DMS 273 (cell line): ENCODE results near the gene SLC9B2.

Experiments used
- DNase-seq: peaks from one replicate; lab custom pipeline; 2025; ENCODE audit not compliant: unreplicated experiment; lab: John Stamatoyannopoulos, UW

SLC9B2 gene

DNA sequence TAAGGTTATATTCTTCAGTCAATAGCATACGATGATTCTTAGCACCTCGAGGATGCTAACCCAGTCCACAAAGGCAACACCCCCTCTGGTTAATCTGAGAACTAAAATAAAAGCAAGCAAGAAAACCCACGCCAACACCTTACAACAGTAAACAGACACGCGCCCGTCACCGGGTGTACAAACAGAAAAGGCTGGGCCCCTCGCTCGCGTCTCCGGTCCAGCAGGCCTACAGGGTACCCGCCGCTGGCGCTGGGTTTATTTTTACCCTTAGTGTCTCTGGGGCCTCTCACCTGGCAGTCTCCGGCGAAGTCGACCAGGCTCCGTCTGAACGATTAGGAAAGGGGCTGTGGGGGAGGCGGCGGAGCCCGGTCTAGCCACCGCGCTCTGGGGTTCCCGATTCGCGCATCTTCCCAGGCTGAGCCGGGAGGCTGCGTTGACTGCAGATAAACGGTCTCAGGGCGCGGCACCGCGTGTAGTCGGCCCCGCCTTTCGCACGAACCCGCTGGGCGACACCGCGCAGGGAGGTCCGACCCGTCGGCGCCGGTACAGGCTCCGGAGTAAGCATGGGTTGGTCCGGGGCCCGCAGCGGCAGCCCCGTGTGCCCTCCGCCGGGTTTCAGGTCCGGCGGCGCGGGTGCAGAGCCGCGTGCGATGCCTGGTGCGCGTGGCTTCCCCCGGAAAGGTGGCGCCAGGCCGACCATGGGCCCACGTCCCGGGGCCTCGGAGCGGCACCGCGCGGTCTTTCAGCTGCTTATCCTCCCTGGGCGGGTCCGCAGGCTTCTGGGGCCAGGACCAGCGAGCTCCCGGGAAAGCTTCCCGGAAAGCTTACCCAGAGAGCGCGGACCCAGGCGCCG lies 441 bp downstream of the SLC9B2 start:
- DNase-seq = peak; percentile 82

DNA sequence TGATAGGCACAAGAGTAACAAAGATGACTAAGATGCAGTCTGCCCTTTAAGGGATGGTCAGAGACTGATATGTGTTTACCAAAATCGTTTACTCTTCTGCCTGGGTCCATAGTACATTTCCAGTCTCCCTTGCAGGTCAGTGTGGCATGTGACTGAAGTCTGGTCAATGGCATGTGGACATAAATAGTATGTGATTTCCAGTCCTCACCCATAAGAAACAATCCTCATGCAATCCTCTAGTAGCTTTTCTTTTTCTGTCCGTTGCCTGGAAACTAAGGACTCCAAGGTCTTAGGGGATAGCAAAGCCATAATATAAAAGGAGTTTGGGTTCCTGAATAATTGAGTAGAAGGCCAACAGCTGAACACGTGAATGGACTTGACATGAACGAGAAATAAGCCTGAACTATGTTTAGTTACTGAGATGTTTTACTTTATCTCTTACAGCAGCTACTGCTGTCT lies 1.1 kb downstream of the SLC9B2 start:
- peak; percentile 49 for DNase-seq

GRCh38 chr4:103074744-103075434 lies 1.7 kb downstream of the SLC9B2 start:
- no peak for DNase-seq

- DNase-seq = no peak
Observed at GRCh38 chr4:103073792-103074438, 2.6 kb downstream of the SLC9B2 start.

GRCh38 chr4:103067841-103068547 lies 8.6 kb downstream of the SLC9B2 start:
- no peak for DNase-seq

- no peak for DNase-seq
Observed at GRCh38 chr4:103060453-103061148, 16.0 kb downstream of the SLC9B2 start.

DNA sequence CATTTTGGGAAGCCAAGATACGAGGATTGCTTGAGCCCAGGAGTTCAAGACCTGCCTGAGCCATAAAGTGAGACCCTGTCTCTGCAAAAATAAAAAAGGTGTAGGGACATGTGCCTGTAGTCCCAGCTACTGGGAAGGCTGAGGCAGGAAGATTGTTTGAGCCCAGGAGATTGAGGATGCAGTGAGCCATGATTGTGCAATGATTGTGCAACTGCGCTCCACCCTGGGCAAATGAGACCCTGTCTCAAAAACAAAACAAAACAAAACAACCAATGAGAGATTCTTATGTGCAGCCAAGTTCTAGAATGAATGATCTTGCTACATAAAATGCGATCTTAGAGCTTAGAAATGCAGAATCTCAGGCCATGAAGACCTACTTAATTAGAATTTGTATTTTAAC lies 22.5 kb downstream of the SLC9B2 start:
- no peak for DNase-seq

GRCh38 chr4:103052779-103053178 lies 23.8 kb downstream of the SLC9B2 start:
- DNase-seq = no peak

GRCh38 chr4:103052145-103052544 lies 24.4 kb downstream of the SLC9B2 start:
- no peak for DNase-seq

DNA sequence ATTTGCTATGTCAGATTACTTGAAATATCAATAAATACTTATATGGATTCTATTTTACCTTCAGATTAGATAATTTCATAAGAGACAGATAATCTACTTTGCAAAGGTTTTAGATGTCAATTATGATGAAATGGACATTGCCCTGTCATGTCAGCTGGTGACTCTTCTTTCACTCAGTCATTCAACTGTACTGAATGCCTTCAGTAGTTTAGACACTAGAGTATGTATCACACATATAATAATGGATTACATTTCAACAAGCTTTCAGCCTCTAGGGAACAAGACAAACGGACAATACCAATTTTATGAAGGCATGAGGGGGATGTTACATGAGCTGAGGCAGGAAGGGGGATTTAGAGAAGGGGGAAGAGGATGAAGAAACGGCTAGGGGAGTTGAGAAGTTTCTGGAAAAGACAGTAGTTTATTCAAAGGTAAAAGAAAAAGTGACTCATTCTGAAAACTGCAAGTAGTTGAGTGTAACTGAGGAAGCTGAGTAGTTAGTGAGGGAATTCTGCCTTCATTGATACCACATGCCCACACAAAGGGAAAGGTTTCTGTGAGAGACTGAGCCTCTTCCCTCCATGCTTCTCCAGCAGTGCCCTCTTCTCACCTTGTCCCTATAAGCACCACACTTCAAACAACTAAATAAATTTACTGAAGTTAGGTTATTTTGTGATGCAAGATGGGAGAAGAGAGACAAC lies 25.7 kb downstream of the SLC9B2 start:
- DNase-seq = no peak

GRCh38 chr4:103046416-103047290 lies 29.9 kb downstream of the SLC9B2 start:
- DNase-seq = peak; percentile 48

DNA sequence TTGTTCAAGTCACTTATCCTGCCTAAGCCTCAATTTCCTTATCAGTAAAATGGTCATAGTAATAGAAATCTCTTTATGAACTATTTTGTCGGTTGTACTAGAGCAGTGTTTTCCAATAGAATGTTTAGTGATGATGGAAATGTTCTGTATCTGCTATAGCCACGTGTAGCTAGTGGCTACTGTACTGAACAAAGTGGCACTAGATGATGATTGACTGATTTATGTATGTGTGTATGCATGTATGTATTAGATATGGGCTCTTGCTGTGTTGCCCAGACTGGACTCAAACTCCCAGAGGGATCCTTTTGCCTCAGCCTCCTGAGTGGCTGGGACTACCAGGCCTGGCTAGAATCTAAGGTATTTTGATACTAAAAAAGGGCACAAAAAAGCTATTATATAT lies 32.4 kb downstream of the SLC9B2 start:
- no peak for DNase-seq

GRCh38 chr4:103036169-103036568 lies 40.4 kb downstream of the SLC9B2 start:
- DNase-seq = no peak

- DNase-seq = peak; percentile 18
Observed at GRCh38 chr4:103032574-103032973, 44.0 kb downstream of the SLC9B2 start.

DNA sequence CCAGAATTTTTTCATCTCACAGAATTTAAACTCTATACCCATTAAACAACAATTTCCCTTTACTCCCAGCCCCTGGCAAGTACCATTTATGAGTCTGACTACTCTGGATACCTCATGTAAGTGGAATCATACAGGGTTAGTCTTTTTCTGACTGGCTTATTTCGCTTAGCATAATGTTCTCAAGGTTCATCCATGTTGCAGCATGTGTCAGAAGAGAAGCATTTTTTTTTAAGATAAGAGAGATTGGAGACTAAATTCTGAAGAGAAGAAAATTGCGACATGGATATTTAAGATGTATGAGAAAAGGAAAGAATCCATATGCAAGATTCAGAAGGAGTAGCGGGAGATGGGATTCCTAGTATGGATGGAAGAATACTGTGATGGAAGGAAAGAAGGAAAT lies 45.8 kb downstream of the SLC9B2 start:
- no peak for DNase-seq

- no peak for DNase-seq
Observed at GRCh38 chr4:103029300-103029699, 47.3 kb downstream of the SLC9B2 start.

DNA sequence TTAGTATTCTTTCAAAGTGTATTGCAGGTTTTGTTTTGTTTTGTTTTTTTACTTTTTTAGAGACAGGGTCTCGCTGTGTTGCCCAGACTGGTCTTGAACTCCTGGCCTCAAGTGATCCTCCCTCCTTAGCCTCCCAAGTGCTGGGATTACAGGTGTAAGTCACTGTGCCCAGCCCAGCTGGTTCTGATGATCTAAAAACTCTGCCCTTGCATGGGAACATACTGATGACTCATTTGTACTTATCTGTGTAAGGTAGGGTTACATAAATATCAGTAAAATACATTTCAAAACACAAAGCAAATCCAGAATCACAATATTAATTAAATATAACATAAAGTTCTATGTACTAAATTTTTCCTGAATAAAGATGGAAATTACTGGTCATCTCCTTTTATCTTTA lies 49.7 kb downstream of the SLC9B2 start:
- DNase-seq = no peak

DNA sequence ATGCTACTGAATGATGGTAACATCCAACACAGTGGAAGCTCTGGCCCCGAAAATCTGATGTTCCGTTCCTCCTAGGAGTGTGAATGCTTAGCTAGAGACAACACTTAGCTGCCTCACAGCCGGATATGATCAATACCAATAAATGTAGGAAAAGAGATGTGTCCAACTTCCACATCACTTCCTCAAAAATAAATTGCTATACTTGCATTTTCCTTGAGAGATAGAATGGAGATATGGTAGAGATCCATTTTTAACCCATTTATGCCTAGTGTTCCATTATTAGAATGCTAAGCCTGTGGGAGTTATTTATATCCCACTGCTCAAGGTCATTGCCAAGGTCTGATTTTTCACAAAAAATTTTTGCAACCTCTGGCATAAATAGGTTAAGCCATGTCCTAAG lies 51.6 kb downstream of the SLC9B2 start:
- no peak for DNase-seq

DNA sequence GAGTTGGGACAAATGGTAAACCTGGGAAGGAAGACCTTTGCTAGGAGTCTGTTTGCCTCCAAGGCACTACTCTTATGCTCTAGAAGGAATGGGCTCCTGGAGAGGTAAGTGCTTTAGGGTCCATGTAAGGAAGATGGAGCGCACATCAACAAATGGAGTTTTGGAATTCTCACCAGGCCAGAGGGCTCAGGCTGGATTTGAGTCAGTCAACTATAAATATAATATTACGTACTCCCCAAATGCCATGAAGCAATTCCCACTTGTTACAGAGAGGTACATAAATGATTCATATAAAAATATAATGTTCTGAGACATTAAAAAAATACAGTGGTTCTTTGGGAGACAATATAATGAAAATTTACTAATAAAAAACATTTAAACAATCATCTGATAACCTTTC lies 55.4 kb downstream of the SLC9B2 start:
- DNase-seq = no peak
